Activated T-cell treated with anti-CD3 and anti-CD28 coated beads, Interleukin-2, amount 50 U/mL, for 4 hours (primary cell): ENCODE measurements around the gene PAM16. TPM values are rescaled to one million over a fixed set of nuclear protein-coding genes. Genes with fewer than 3 reads are reported as not detected.
A peak's percentile ranks its signal among the peaks of the same experiment; 100 is the strongest.

ENCODE experiments used
- ATAC-seq, 2 donors: fragments of 200-7000 bp; cut with Tn5 transposase; one replicate each; pipeline ENCODE4 v1.10.0; 2021
- DNase-seq: peaks from one replicate; pipeline ENCODE4 v3.0.0-alpha.2; 2020
- H3K27me3 Mint-ChIP-seq: one replicate; pipeline ENCODE4 v1.8.0; 2021; ENCODE audit warnings: low read depth, mixed read lengths
- H3K36me3 Mint-ChIP-seq: one replicate; pipeline ENCODE4 v1.8.0; 2022; ENCODE audit warnings: mixed read lengths; ENCODE audit not compliant: insufficient read depth
- H3K4me1 Mint-ChIP-seq: one replicate; pipeline ENCODE4 v1.8.0; 2021; ENCODE audit warnings: low read depth, mixed read lengths
- H3K4me3 Mint-ChIP-seq: one replicate; pipeline ENCODE4 v1.8.0; 2021; ENCODE audit warnings: mild to moderate bottlenecking, moderate library complexity, mixed read lengths
- H3K9me3 Mint-ChIP-seq: one replicate; pipeline ENCODE4 v1.8.0; 2021; ENCODE audit warnings: mixed read lengths
- total RNA-seq, 3 donors: library from RNA; stranded (reverse); gene quantifications; one replicate each; pipeline ENCODE4 v1.2.1, GENCODE V29; 2021

PAM16 gene
- total RNA-seq, 3 donors from 2014 or later: 112 to 131 (median 125) TPM

DNA sequence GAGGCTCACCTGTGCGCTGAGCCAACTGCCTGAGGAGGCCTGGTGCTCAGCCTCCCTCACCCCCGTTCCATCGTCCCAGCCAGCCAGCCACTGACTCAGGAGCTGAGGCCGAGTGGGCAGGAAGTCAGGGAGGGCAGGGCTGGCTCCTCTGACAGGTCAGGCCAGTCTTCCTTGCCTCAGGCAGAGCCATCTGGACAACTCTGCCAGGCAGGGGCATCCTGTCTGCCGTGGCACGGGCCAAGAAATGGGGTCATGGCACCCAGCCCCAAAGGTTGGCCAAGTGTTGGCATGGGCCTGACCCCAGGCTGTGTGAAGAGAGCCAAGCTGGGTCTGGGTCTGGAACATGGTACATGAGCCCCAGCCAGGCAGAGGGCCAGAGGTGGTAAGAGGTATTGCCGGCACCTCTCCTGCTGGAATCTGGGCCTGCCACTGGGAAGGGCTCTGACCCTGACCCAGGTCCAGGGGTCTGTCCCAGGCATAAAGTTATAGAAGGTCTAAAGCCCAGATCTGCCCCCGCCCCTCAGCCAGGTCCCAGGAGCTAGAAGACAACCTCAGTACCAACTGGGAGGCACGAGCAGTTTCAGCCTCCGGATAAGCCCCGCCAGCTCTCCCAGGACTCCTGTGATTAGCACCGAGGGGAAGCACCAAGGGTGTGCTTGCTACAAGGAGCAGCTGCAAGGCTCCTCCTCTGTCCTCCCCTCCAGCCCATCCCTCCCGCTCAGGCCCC is 18.0 kb upstream of the PAM16 start:
- no peak for ATAC-seq
- DNase-seq: no peak
- H3K36me3 Mint-ChIP-seq: peaks cover 3% of the 10 kb centered on the region
- no peaks in the 10 kb centered on the region for H3K27me3 Mint-ChIP-seq
- no peak overlapping the region for H3K4me3 Mint-ChIP-seq
- no peaks in the 10 kb centered on the region for H3K9me3 Mint-ChIP-seq
- H3K4me1 Mint-ChIP-seq: peaks cover 16% of the 10 kb centered on the region

DNA sequence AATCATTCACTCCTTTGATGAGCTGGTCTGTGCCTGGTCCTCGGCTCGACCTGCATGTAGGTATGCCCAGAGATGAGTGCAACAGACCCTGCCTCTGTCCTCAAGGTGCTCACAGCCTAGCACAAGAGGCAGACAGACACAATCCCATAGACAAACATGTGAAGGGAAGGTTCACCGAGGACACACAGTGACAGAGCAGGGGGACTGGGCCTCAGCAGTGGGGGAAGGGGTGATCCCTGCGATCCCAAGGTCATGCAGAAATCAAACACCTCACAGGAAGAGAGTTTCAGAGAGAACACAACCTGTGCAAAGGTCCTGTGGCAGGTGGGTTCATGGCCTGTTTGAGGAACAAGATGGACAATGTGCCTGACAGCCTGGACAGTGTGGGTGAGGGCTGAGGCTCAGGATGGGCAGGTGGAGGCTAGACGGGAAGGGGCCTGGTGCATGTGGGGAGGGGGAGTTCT is 16.3 kb upstream of the PAM16 start:
- H3K4me1 Mint-ChIP-seq: peaks cover 7% of the 10 kb centered on the region
- H3K4me3 Mint-ChIP-seq: no peak overlapping the region
- no peaks in the 10 kb centered on the region for H3K9me3 Mint-ChIP-seq
- ATAC-seq (no peak), DNase-seq (no peak)
- H3K27me3 Mint-ChIP-seq: no peaks in the 10 kb centered on the region
- H3K36me3 Mint-ChIP-seq: peaks cover 6% of the 10 kb centered on the region

DNA sequence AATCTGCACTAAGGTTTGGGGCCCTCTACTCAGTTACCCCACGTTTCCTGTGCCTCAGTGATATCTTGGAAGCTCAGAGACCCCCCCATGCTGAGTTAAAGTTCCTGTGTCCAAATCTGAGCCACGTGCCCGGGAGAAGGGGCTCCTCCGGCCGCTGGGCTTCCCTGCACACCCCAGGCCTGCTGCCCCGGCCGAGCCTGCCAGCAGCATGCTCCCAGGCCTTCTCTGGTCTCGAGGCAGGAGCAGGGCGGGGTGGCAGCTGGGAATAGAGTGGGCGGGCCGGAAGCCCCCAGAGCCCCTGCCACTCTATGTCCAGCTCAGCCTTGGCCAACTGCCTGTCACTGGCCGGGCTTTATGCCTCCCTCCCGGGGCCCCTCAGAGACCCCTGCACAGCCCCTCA is 14.9 kb upstream of the PAM16 start:
- DNase-seq (no peak), ATAC-seq (no peak)
- H3K9me3 Mint-ChIP-seq: no peaks in the 10 kb centered on the region
- no peak overlapping the region for H3K4me3 Mint-ChIP-seq
- H3K36me3 Mint-ChIP-seq: peaks cover 6% of the 10 kb centered on the region
- H3K27me3 Mint-ChIP-seq: no peaks in the 10 kb centered on the region
- peaks cover 5% of the 10 kb centered on the region for H3K4me1 Mint-ChIP-seq

DNA sequence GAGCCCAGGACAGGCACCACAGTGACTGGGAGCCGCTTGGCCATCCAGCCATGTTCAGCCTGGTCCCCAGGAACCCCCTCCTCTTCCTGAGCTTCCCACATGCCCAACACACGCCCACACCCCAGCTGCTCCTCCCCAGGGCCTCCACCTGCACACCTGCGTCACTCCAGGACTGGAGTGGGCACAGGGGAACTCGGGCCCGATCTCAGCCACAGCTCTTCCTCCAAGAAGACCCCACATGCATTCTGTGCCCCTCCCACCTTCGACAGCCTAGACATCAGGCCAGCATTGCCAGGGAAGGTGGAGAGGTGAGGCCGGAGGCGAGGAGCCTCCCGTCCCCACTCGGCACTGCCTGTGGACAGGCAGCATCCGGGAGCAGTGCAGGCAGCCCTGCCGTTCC is 14.5 kb upstream of the PAM16 start:
- H3K36me3 Mint-ChIP-seq: peaks cover 6% of the 10 kb centered on the region
- peaks cover 5% of the 10 kb centered on the region for H3K4me1 Mint-ChIP-seq
- H3K9me3 Mint-ChIP-seq: no peaks in the 10 kb centered on the region
- H3K27me3 Mint-ChIP-seq: no peaks in the 10 kb centered on the region
- DNase-seq (no peak), ATAC-seq (no peak)
- no peak overlapping the region for H3K4me3 Mint-ChIP-seq

DNA sequence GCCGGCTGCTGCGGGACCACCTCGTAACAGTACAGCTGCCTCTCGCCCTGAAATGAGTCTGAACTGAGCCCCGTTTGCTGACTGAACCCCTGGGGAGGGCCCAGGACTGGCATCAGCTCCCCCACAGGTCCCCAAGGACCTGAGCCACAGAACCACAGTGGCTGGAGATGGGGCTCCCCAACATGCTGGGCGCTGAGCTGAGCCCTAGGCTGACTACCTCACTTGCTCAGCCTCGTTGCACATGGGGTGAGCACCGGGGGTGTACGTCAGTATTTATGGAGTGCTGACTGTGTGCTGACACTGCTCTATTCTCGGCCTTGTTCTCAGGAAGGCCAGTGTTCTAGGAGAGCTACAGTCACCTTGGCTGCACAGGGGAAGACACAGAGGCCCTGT is 13.9 kb upstream of the PAM16 start:
- H3K4me1 Mint-ChIP-seq: peaks cover 3% of the 10 kb centered on the region
- H3K9me3 Mint-ChIP-seq: no peaks in the 10 kb centered on the region
- ATAC-seq (no peak), DNase-seq (no peak)
- peaks cover 6% of the 10 kb centered on the region for H3K36me3 Mint-ChIP-seq
- no peaks in the 10 kb centered on the region for H3K27me3 Mint-ChIP-seq
- no peak overlapping the region for H3K4me3 Mint-ChIP-seq

DNA sequence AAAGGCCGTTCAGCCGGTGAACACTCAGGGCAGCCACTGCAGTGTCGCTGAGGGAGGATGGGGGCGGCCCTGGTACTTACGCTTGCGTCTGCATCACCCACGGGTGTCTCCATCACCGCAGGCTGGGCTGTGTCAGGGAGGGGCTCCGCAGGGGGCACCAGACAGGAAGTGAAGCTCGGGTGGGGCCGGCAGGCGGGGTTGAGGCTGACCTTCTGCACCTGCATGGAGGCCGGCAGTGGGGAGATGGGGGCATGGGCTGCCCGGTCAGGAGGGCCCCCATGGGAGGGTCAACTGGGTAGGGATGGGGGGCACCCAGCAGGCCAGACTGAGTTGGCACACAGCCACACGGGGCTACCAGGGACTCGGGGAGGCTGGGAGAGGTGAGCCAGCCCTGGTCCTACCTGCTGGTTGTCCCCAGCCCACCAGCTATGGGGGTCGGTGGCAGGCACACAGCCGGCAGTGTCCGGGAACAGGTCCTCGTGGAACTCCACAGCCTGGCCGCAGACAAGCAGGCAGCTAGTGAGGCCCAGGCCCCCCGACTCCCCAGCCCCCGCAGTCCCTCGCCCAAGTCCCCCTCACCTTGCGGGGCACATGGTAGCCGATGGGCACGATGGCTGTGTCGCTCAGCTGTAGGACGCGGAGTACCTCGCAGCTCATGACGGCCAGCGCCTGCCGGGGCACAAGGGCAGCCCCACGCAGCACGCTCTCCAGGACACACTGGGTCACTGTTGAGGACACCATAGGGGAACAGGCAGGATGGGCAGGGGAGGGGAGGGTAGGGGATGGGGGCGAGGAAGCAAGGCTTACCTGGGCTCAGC is 13.3 kb upstream of the PAM16 start:
- ATAC-seq: no peak
- DNase-seq: no peak
- H3K4me3 Mint-ChIP-seq: no peak overlapping the region
- no peaks in the 10 kb centered on the region for H3K9me3 Mint-ChIP-seq
- H3K36me3 Mint-ChIP-seq: peaks cover 6% of the 10 kb centered on the region
- no peaks in the 10 kb centered on the region for H3K27me3 Mint-ChIP-seq
- peaks cover 3% of the 10 kb centered on the region for H3K4me1 Mint-ChIP-seq

DNA sequence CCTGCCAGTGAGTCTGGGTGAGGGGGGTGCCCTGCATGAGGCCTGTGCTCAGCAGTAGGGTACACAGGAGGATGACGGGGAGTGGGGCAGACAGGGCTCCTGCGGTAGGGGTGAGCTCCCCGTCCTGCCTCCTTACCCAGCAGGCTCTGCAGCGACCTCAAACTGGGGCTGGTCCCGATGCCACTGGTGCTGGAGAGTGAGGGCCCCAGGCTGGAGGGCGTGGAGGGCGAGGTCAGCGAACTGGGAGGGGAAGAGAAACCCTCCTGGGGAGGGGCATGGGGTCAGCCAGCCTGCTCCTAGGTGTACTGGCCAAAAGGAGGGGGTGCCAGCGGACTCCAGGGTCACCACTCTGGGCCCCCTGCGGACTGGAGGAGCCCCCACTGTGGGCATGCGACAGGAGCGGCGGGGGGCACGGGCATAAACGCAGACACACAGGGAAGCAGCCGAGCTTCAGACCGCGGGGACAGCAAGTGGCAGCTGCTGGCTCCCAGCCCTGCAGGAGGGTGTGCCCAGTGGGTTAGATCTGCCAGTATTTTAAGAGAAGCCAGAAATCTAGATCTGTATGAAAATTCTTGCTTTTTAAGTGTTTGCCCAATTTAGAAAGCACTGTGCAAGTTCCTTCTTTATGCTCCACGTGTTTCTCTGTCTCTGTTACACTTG is 11.5 kb upstream of the PAM16 start:
- Mint-ChIP-seq H3K27me3 (no peaks in the 10 kb centered on the region), H3K4me3 (no peak overlapping the region), H3K9me3 (no peaks in the 10 kb centered on the region), H3K4me1 (peaks cover 2% of the 10 kb centered on the region), H3K36me3 (peaks cover 7% of the 10 kb centered on the region)
- DNase-seq (no peak), ATAC-seq (no peak)

DNA sequence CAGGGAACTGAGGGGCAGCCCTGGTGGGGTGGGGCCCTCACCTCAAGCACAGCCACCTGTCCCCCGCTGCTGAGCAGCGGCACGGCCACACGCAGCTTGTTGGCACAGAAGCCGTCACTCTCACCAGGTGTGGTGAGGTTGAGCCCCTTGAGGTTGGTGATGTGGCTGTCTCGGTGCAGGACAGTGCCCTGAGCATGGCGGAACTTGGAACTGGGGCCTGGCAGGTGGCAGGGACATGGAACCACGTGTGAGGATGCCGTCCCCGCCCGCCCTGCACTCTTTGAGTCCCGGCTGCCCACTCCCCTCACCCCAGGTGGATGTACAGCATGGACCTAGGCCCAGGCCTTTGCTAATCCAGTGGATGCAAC is 10.8 kb upstream of the PAM16 start:
- Mint-ChIP-seq H3K9me3 (no peaks in the 10 kb centered on the region), H3K27me3 (no peaks in the 10 kb centered on the region)
- DNase-seq: no peak

DNA sequence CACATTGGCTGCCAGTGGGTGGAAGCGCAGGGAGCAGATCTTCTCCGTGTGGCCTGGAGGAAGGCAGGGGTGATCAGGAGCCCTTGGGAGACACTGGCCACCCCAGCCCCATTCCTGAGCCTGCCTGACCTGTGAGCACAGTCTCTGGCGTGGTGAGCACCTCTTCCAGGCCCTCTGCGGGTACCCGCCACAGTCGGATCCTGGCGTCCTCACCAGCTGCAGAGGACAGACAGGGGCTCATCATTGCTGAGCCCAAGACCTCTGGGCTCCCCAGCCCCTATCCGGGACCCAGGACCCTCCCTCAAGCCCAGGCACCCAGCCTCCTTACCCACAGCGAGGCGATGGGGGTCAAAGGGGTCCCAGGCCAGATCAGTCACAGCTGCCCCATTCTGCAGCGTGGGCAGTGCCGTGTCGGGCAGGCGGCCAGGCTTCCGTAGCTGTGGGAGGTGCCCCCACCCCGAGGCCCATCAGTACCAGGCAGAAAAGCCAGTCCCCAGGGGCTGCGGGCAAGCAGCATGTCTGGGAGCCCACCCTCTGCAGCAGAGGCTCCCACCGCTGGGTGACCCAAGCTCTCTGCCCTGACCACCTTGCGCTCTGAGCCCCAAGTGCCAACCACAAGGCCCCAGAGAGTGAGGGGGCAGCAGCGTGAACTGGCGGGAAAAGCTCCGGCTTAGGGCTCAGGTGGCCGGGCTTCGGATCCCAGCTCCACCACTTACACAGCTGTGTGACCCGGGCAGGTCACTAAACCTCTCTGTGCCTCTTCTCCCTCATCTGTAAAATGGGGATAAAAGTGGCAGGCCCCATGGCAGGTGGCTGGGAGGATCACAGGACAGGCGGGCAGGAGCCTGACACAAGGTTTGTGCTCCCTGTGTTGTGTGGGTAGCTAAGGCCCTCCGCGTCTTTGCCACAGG is 10.2 kb upstream of the PAM16 start:
- no peak for DNase-seq
- H3K4me1 Mint-ChIP-seq: no peaks in the 10 kb centered on the region
- no peak for ATAC-seq
- no peaks in the 10 kb centered on the region for H3K27me3 Mint-ChIP-seq
- H3K4me3 Mint-ChIP-seq: no peak overlapping the region
- H3K9me3 Mint-ChIP-seq: no peaks in the 10 kb centered on the region
- H3K36me3 Mint-ChIP-seq: peaks cover 6% of the 10 kb centered on the region

More for the DNA sequence above, 10.8 kb upstream of the PAM16 start:
- Mint-ChIP-seq H3K4me1 (no peaks in the 10 kb centered on the region), H3K36me3 (peaks cover 6% of the 10 kb centered on the region), H3K4me3 (no peak overlapping the region)
- no peak for ATAC-seq

DNA sequence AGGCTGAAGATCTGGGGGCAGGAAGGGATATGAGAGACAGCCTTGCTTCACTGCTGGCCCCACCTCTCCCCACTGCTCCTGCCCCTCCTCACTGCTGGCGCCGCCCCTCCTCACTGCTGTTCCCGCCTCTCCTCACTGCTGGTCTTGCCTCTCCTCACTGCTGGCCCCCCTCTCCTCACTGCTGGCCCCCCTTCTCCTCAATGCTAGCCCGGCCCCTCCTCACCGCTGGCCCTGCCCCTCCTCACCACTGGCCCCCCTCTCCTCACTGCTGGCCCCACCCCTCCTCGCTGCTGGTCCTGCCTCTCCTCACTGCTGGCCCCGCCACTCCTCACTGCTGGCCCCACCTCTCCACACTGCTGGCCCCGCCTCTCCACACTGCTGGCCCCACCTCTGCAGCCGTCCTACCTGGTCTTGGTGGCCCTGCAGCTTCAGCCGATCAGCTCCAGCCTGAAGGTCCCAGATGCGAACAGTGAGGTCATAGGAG is 9.5 kb upstream of the PAM16 start:
- Mint-ChIP-seq H3K36me3 (peaks cover 6% of the 10 kb centered on the region), H3K4me3 (no peak overlapping the region), H3K27me3 (no peaks in the 10 kb centered on the region), H3K9me3 (no peaks in the 10 kb centered on the region), H3K4me1 (no peaks in the 10 kb centered on the region)
- DNase-seq: no peak
- peak in 1 of 2 donors; percentile 26 for ATAC-seq

DNA sequence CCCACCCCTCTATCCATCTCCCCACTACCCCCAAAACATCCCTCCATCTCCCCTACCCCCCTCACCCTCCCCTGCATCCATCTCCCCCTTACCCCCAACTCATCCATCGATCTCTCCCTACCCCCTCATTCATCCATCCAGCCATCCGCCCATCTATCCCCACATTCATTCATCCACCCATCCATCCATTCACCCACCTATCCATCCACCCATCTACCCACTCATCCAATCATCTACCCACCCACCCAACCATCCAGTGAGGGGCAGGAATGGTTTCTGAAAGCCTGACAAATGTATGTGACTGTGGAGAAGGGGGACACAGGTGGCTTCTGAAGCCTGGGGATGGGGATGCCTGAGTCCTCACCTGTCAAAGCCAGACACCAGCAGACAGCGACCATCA is 8.8 kb upstream of the PAM16 start:
- Mint-ChIP-seq H3K4me3 (no peak overlapping the region), H3K9me3 (no peaks in the 10 kb centered on the region), H3K4me1 (no peaks in the 10 kb centered on the region), H3K27me3 (no peaks in the 10 kb centered on the region), H3K36me3 (peaks cover 6% of the 10 kb centered on the region)
- ATAC-seq (no peak), DNase-seq (no peak)

DNA sequence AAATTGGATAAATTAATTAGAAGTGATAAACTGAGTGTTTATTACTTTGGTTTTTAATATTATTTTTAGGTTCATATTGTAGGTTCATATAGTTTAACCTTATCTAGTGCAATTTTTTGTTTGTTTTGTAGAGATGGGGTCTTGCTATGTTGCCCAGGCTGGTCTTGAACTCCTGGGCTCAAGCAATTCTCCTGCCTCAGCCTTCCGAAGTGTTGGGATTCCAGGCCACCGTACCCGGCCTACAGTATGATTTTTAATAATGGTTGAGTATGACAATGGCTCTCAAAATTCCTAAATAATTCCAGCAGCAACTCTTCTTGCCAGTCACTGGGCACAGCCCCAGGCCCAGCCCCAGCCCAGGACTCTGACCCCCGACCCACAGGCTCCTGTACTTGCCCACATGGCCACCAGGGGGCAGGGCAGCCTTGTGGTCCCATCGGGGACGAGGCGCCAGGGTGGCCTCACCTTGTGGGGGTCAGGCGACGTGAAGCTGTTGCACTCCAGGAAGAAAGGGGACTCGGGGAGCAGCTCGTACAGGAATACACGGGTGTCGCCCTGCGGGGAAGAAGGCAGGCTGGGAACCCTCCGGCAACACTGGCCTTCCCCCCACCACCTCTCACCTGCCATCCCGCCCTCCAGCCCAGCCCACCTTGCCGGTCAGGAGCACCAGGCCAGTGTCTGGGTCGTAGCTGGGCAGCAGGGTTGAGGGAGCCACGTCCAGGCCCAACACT is 7.9 kb upstream of the PAM16 start:
- no peak overlapping the region for H3K4me3 Mint-ChIP-seq
- no peaks in the 10 kb centered on the region for H3K4me1 Mint-ChIP-seq
- DNase-seq: peak; percentile 65
- ATAC-seq: peak; percentile 84 to 91
- H3K36me3 Mint-ChIP-seq: peaks cover 6% of the 10 kb centered on the region
- no peaks in the 10 kb centered on the region for H3K9me3 Mint-ChIP-seq
- H3K27me3 Mint-ChIP-seq: no peaks in the 10 kb centered on the region

DNA sequence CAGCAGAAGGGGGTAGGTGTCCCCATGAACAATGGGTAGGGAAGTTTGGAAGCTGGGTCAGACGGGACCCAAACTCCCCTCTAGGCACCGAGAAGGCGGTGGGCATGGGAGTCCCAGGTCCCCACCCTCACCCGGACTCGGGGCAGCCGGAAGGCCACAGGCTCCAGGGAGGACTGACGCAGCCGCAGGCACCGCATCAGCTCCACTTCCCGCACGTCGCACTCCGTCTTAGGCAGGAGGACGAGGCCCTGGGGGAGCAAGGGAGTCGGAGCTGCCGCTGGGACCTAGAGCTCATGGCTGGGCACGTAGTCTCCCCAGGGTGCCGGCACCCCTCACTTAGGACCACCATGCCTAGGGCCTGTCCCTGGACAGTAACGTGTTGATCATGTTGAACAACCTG is 7.1 kb upstream of the PAM16 start:
- no peak for ATAC-seq
- Mint-ChIP-seq H3K36me3 (peaks cover 6% of the 10 kb centered on the region), H3K4me3 (no peak overlapping the region), H3K27me3 (no peaks in the 10 kb centered on the region), H3K4me1 (no peaks in the 10 kb centered on the region), H3K9me3 (no peaks in the 10 kb centered on the region)
- DNase-seq: no peak
